ENCODE data around the gene GARS1.

The GARS1 gene

DNA sequence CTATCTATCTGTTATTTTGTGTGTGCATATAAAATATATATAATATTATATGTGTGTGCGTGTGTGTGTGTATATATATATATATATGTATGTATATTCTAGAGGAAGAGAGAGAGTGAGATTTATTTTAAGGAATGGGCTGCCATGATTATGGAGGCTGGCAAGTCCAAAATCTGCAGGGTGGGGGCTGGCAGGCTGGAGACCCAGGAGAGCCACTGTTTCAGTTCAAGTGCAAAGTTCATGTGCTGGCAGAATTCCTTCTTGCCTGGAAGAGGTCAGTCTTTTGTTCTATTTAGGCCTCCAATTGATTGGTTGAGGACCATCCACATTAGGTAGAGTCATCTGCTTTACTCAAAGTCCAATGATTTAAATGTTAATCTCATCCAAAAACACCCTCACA lies 42.3 kb upstream of the GARS1 start:
- CTCF ChIA-PET = interaction anchor here (0.7 to 14.7 kb wide), 4 partner anchors 14 to 276 kb away, joined by 3 to 324 read pairs (median 4); no protein-coding TSS in a partner anchor
- DNase-seq (ENCODE audit: low read depth, low spot score) = no peak
- POLR2A ChIA-PET = no interaction called here
- TF ChIP-seq, protein P1, sequence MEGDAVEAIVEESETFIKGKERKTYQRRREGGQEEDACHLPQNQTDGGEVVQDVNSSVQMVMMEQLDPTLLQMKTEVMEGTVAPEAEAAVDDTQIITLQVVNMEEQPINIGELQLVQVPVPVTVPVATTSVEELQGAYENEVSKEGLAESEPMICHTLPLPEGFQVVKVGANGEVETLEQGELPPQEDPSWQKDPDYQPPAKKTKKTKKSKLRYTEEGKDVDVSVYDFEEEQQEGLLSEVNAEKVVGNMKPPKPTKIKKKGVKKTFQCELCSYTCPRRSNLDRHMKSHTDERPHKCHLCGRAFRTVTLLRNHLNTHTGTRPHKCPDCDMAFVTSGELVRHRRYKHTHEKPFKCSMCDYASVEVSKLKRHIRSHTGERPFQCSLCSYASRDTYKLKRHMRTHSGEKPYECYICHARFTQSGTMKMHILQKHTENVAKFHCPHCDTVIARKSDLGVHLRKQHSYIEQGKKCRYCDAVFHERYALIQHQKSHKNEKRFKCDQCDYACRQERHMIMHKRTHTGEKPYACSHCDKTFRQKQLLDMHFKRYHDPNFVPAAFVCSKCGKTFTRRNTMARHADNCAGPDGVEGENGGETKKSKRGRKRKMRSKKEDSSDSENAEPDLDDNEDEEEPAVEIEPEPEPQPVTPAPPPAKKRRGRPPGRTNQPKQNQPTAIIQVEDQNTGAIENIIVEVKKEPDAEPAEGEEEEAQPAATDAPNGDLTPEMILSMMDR (IDR thresholded peaks at IDR 0.05; ENCODE audit: insufficient read depth, low read length, missing control alignments) = no peak
- no peak overlapping the region for H3K4me3 ChIP-seq (ENCODE audit: low read depth, low read length)

DNA sequence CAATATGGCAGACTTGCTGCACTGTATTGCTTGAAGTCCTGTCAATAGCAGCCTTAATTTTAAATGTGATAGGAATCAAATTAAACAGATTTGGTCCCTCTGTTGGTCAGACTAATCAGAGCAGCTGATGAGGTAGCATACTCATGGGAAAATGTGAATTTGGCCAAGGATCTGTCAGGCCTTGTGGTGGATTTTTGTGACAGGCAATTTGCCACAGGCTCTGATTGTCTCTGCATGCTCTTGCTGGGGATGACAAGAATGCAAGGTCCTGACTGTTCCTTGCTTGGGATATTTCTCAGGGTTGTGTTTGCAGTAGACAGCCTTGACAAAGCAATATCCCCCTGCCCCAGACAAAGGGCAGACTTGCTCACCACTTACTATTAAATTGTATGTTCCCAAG lies 41.5 kb upstream of the GARS1 start:
- no peak overlapping the region for H3K4me3 ChIP-seq (ENCODE audit: low read depth, low read length)
- TF ChIP-seq, protein P1 (IDR thresholded peaks at IDR 0.05; ENCODE audit: insufficient read depth, low read length, missing control alignments) = no peak
- ChIA-PET CTCF (interaction anchor here (1.9 to 14.7 kb wide), 3 partner anchors 8 to 43 kb away, joined by 8 to 324 read pairs (median 11); no protein-coding TSS in a partner anchor), POLR2A (no interaction called here)
- DNase-seq (ENCODE audit: low read depth, low spot score) = no peak

DNA sequence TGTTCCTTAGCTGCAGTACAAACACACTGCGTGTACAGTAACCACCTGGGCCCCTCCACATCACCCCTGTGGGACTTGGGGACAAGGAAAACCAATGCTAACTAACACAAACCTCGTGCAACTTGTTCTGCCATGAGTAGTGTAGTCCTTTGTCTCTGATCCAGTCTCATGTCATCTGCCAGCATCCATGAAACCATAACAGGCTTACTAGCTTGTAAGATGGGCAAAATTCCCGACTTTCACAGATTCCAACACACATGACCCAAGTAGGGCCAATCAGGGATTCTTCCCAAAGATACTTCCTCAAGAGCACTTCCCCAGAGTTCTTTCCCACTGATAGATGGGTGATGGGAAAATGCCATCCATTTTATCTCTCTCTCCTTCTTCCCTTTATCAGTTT lies 41.1 kb upstream of the GARS1 start:
- no peak overlapping the region for H3K4me3 ChIP-seq (ENCODE audit: low read depth, low read length)
- ChIA-PET CTCF (interaction anchor here (1.9 to 14.7 kb wide), 3 partner anchors 8 to 43 kb away, joined by 8 to 324 read pairs (median 11); no protein-coding TSS in a partner anchor), POLR2A (no interaction called here)
- DNase-seq (ENCODE audit: low read depth, low spot score) = no peak
- TF ChIP-seq, protein P1 (IDR thresholded peaks at IDR 0.05; ENCODE audit: insufficient read depth, low read length, missing control alignments) = no peak

DNA sequence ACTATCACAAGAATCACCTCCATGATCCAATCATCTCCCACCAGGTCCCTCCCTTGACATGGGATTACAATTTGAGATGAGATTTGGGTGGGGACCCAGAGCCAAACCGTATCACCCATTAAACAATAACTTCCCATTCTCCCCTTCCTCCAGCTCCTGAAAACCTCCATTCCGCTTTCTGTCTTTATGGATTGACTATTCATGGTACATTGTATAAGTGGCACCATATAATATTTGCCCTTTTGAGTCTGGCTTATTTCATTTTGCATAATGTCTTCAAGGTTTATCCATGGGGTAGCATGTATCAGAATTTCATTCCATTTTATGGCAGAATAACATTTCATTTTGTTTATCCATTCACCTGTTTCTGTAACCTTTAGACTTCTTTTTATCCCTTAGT lies 39.2 kb upstream of the GARS1 start:
- no peak for DNase-seq (ENCODE audit: low read depth, low spot score)
- no peak overlapping the region for H3K4me3 ChIP-seq (ENCODE audit: low read depth, low read length)
- ChIA-PET CTCF (interaction anchor here (0.7 to 14.7 kb wide), 5 partner anchors 10 to 279 kb away, joined by 3 to 324 read pairs (median 4); no protein-coding TSS in a partner anchor), POLR2A (no interaction called here)
- TF ChIP-seq, protein P1 (IDR thresholded peaks at IDR 0.05; ENCODE audit: insufficient read depth, low read length, missing control alignments) = no peak

DNA sequence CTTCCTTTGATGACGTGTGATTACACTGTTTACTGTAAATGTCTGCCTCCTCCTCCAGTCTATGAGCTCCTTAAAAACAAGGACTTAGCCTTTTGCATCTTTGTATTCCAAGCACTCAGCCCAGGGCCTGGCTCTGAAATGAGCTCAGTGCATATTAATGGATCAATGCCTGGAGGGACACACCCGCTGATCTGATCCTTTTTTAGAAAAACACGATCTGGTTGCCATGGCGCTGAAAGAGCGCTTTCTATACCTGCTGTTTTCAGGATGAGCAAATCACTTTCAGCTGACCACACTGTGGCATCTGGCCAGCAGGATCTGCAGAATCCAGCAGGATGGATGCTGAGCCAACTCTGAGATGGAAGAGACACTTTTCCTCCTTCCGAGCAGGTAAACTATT lies 37.8 kb upstream of the GARS1 start:
- TF ChIP-seq, protein P1 (IDR thresholded peaks at IDR 0.05; ENCODE audit: insufficient read depth, low read length, missing control alignments) = no peak
- no peak for DNase-seq (ENCODE audit: low read depth, low spot score)
- ChIA-PET POLR2A (interaction anchor here (0.5 kb wide), 1 partner anchor 1875 kb away, joined by 5 read pairs; no protein-coding TSS in a partner anchor), CTCF (interaction anchor here (0.9 to 14.7 kb wide), 9 partner anchors 8 to 280 kb away, joined by 3 to 324 read pairs (median 4); no protein-coding TSS in a partner anchor)
- H3K4me3 ChIP-seq (ENCODE audit: low read depth, low read length) = no peak overlapping the region

DNA sequence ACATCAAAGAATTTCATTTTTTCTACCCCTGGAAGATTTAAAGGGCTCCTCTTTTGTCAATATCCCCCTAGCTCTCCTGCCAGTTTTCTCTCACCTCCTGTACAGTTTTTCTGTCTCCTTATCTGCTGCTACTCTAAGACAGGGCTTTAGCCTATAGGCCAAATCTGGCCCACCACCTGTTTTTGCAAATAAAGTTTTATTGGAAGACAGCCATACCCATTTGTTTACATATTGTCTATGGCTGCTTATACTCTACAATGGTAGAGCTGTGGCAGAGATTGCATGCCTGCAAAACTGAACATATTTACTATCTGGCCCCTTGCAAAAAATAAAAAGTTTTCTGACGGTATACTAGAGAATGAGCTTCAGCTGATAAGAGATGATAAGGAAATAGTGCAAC lies 37.4 kb upstream of the GARS1 start:
- H3K4me3 ChIP-seq (ENCODE audit: low read depth, low read length) = no peak overlapping the region
- ChIA-PET CTCF (interaction anchor here (0.9 to 14.7 kb wide), 7 partner anchors 8 to 281 kb away, joined by 3 to 324 read pairs (median 11); no protein-coding TSS in a partner anchor), POLR2A (interaction anchor here (0.5 kb wide), 1 partner anchor 1875 kb away, joined by 5 read pairs; no protein-coding TSS in a partner anchor)
- DNase-seq (ENCODE audit: low read depth, low spot score) = no peak
- TF ChIP-seq, protein P1 (IDR thresholded peaks at IDR 0.05; ENCODE audit: insufficient read depth, low read length, missing control alignments) = no peak
